DND-41 (cell line): ENCODE results near the gene SH3RF3.

Experiments
- ATAC-seq: fragments of 200-7000 bp; cut with Tn5 transposase; 3 replicates; pipeline ENCODE4 v1.9.1; 2021; ENCODE audit warnings: low read depth; ENCODE audit not compliant: insufficient read depth
- DNase-seq: peaks from one replicate; pipeline ENCODE4 v3.0.0-alpha.2; 2020
- H2AFZ ChIP-seq: 2 replicates; pipeline ENCODE4 v1.6.0; 2012; ENCODE audit warnings: low read depth, low read length
- H3K27ac ChIP-seq: 2 replicates; pipeline ENCODE4 v1.5.1; 2012; ENCODE audit warnings: low read length, inconsistent platforms
- H3K27me3 ChIP-seq: fragments of 200-600 bp; sonication (generic); 2 replicates; pipeline ENCODE4 v1.6.0; 2012; ENCODE audit warnings: low read length, mild to moderate bottlenecking, inconsistent platforms; ENCODE audit not compliant: insufficient read depth, poor library complexity
- H3K36me3 ChIP-seq: 2 replicates; pipeline ENCODE4 v1.5.1; 2012; ENCODE audit warnings: low read length, inconsistent platforms; ENCODE audit not compliant: insufficient read depth
- H3K4me1 ChIP-seq: 2 replicates; pipeline ENCODE4 v1.5.1; 2012; ENCODE audit warnings: mild to moderate bottlenecking, low read length; ENCODE audit not compliant: insufficient read depth
- H3K4me2 ChIP-seq: 2 replicates; pipeline ENCODE4 v1.6.0; 2012; ENCODE audit warnings: mild to moderate bottlenecking, moderate library complexity, low read length, inconsistent platforms; ENCODE audit not compliant: insufficient read depth
- H3K4me3 ChIP-seq, 2 experiments: fragments of 200-600 bp in 1 of 2; shearing (Covaris generic) in 1 of 2; 2 replicates each; pipeline ENCODE4 v1.5.1; 2012 to 2016; ENCODE audit warnings: inconsistent platforms in 2 of 2, low read length in 2 of 2, mild to moderate bottlenecking in 2 of 2, low read depth in 1 of 2, moderate library complexity in 1 of 2
- H3K79me2 ChIP-seq: 2 replicates; pipeline ENCODE4 v1.6.0; 2012; ENCODE audit warnings: low read length, inconsistent platforms; ENCODE audit not compliant: insufficient read depth
- H3K9ac ChIP-seq: 2 replicates; pipeline ENCODE4 v1.6.0; 2012; ENCODE audit warnings: low read depth, mild to moderate bottlenecking, inconsistent platforms, low read length, moderate library complexity
- H3K9me3 ChIP-seq: 2 replicates; pipeline ENCODE4 v1.5.1; 2012; ENCODE audit warnings: low read length, moderate library complexity, mild to moderate bottlenecking, inconsistent platforms; ENCODE audit not compliant: insufficient read depth, severe bottlenecking
- H4K20me1 ChIP-seq: 2 replicates; pipeline ENCODE4 v1.6.0; 2012; ENCODE audit warnings: low read length; ENCODE audit not compliant: insufficient read depth
- CTCF ChIP-seq: IDR thresholded peaks from 2 replicates; pipeline ENCODE4 v1.5.1; 2012; ENCODE audit warnings: borderline replicate concordance, low read length, moderate library complexity, mild to moderate bottlenecking; ENCODE audit not compliant: poor library complexity, severe bottlenecking; ENCODE audit errors: extremely low read depth
- EZH2 ChIP-seq: IDR thresholded peaks from 3 replicates; pipeline ENCODE4 v1.6.1; 2012; ENCODE audit warnings: borderline replicate concordance, low read depth, mild to moderate bottlenecking, moderate library complexity, low read length, inconsistent platforms; ENCODE audit not compliant: severe bottlenecking

The SH3RF3 gene

GRCh38 chr2:109352898-109353689 lies 224.1 kb downstream of the SH3RF3 start:
- H4K20me1 ChIP-seq = no peaks in the 10 kb centered on the region
- ATAC-seq (no peak), DNase-seq (peak; percentile 2)
- no peak overlapping the region for H3K9ac ChIP-seq
- no peaks in the 10 kb centered on the region for H3K79me2 ChIP-seq
- H3K27me3 ChIP-seq = no peaks in the 10 kb centered on the region
- H3K4me1 ChIP-seq = peaks cover 38% of the 10 kb centered on the region
- H2AFZ ChIP-seq = no peak overlapping the region
- H3K4me3 ChIP-seq = no peak overlapping the region
- no peaks in the 10 kb centered on the region for H3K36me3 ChIP-seq
- H3K9me3 ChIP-seq = no peaks in the 10 kb centered on the region
- no peak for TF ChIP-seq CTCF
- no peak for TF ChIP-seq EZH2
- H3K27ac ChIP-seq = no peak overlapping the region
- no peak overlapping the region for H3K4me2 ChIP-seq

- H2AFZ ChIP-seq = no peak overlapping the region
- no peak for TF ChIP-seq EZH2
- TF ChIP-seq CTCF = no peak
- H3K79me2 ChIP-seq = no peaks in the 10 kb centered on the region
- no peak for ATAC-seq
- no peaks in the 10 kb centered on the region for H3K9me3 ChIP-seq
- peak; percentile 0 for DNase-seq
- H3K4me1 ChIP-seq = peaks cover 28% of the 10 kb centered on the region
- H3K36me3 ChIP-seq = no peaks in the 10 kb centered on the region
- H3K4me3 ChIP-seq = no peak overlapping the region
- no peak overlapping the region for H3K27ac ChIP-seq
- no peak overlapping the region for H3K4me2 ChIP-seq
- no peaks in the 10 kb centered on the region for H3K27me3 ChIP-seq
- H3K9ac ChIP-seq = no peak overlapping the region
- H4K20me1 ChIP-seq = no peaks in the 10 kb centered on the region
These were observed 225.1 kb downstream of the SH3RF3 start for GRCh38 chr2:109353806-109354745.

GRCh38 chr2:109355192-109355843 lies 226.3 kb downstream of the SH3RF3 start:
- H3K27ac ChIP-seq = no peak overlapping the region
- H3K4me1 ChIP-seq = peaks cover 16% of the 10 kb centered on the region
- no peak overlapping the region for H3K9ac ChIP-seq
- no peaks in the 10 kb centered on the region for H4K20me1 ChIP-seq
- H3K36me3 ChIP-seq = no peaks in the 10 kb centered on the region
- H3K27me3 ChIP-seq = no peaks in the 10 kb centered on the region
- no peaks in the 10 kb centered on the region for H3K79me2 ChIP-seq
- H3K4me3 ChIP-seq = no peak overlapping the region
- no peak for ATAC-seq
- H3K9me3 ChIP-seq = no peaks in the 10 kb centered on the region
- no peak overlapping the region for H2AFZ ChIP-seq
- H3K4me2 ChIP-seq = no peak overlapping the region
- no peak for TF ChIP-seq CTCF
- TF ChIP-seq EZH2 = no peak
- no peak for DNase-seq
